ENCODE data around the gene NDRG3.

NDRG3 gene

GRCh38 chr20:36633285-36633772 is 112.6 kb downstream of the NDRG3 start:
- 100% methylated on average over 4 of the region's 9 CpGs for WGBS (ENCODE audit: insufficient coverage)
- CTCF ChIA-PET: interaction anchor here (1.3 to 7.7 kb wide), 3 partner anchors 12 to 35 kb away, joined by 3 to 55 read pairs (median 29); partner anchors contain the start of gene SLA2
- POLR2A ChIA-PET: interaction anchor here (0.6 to 0.7 kb wide), 2 partner anchors 9 to 48 kb away, joined by 3 read pairs; no protein-coding TSS in a partner anchor

GRCh38 chr20:36632487-36633284 is 113.2 kb downstream of the NDRG3 start:
- no peak overlapping the region for H3K4me3 ChIP-seq (ENCODE audit: control insufficient read depth in 1 of 7, extremely low read depth in 1 of 7, insufficient read depth in 4 of 7, low read depth in 2 of 7, low read length in 6 of 7)
- no peaks in the 10 kb centered on the region for H3K9me3 ChIP-seq (ENCODE audit: control extremely low read depth in 1 of 5, control insufficient read depth in 4 of 5, insufficient read depth in 2 of 5, low read depth in 1 of 5, low read length in 4 of 5)
- ChIA-PET CTCF (interaction anchor here (0.6 to 7.7 kb wide), 5 partner anchors 12 to 35 kb away, joined by 3 to 55 read pairs (median 4); partner anchors contain the start of gene SLA2), POLR2A (no interaction called here)
- H3K27ac ChIP-seq (ENCODE audit: insufficient read depth in 1 of 2, low read depth in 1 of 2, low read length in 2 of 2, poor library complexity in 1 of 2, severe bottlenecking in 2 of 2): no peak overlapping the region
- no peaks in the 10 kb centered on the region for H3K27me3 ChIP-seq (replicated peaks in 2 of 5; ENCODE audit: control insufficient read depth in 4 of 5, insufficient read depth in 5 of 5, low read length in 4 of 5)
- peaks cover 3 to 32% (median 16%) of the 10 kb centered on the region in 4 experiments for H3K4me1 ChIP-seq (ENCODE audit: control extremely low read depth in 1 of 4, control insufficient read depth in 4 of 4, insufficient read depth in 4 of 4, low read length in 3 of 4)
- WGBS (ENCODE audit: insufficient coverage): 94% methylated on average over 13 of the region's 14 CpGs
- H3K36me3 ChIP-seq (ENCODE audit: control insufficient read depth in 4 of 4, insufficient read depth in 4 of 4, low read length in 3 of 4): peaks cover 6 to 57% (median 34%) of the 10 kb centered on the region in 4 experiments
- no peak for DNase-seq

More at GRCh38 chr20:36633285-36633772, 112.6 kb downstream of the NDRG3 start:
- no peaks in the 10 kb centered on the region for H3K27me3 ChIP-seq (replicated peaks in 2 of 5; ENCODE audit: control insufficient read depth in 4 of 5, insufficient read depth in 5 of 5, low read length in 4 of 5)
- H3K4me1 ChIP-seq (ENCODE audit: control extremely low read depth in 1 of 4, control insufficient read depth in 4 of 4, insufficient read depth in 4 of 4, low read length in 3 of 4): peaks cover 3 to 30% (median 16%) of the 10 kb centered on the region in 4 experiments
- no peak overlapping the region for H3K4me3 ChIP-seq (ENCODE audit: control insufficient read depth in 1 of 7, extremely low read depth in 1 of 7, insufficient read depth in 4 of 7, low read depth in 2 of 7, low read length in 6 of 7)
- no peaks in the 10 kb centered on the region for H3K9me3 ChIP-seq (ENCODE audit: control extremely low read depth in 1 of 5, control insufficient read depth in 4 of 5, insufficient read depth in 2 of 5, low read depth in 1 of 5, low read length in 4 of 5)
- no peak for DNase-seq
- H3K27ac ChIP-seq (ENCODE audit: insufficient read depth in 1 of 2, low read depth in 1 of 2, low read length in 2 of 2, poor library complexity in 1 of 2, severe bottlenecking in 2 of 2): no peak overlapping the region
- H3K36me3 ChIP-seq (ENCODE audit: control insufficient read depth in 4 of 4, insufficient read depth in 4 of 4, low read length in 3 of 4): peaks cover 6 to 50% (median 34%) of the 10 kb centered on the region in 4 experiments

- H3K36me3 ChIP-seq (ENCODE audit: control insufficient read depth in 4 of 4, insufficient read depth in 4 of 4, low read length in 3 of 4): peaks cover 6 to 62% (median 37%) of the 10 kb centered on the region in 4 experiments
These were observed 113.8 kb downstream of the NDRG3 start for GRCh38 chr20:36632147-36632486.

GRCh38 chr20:36631646-36632045 is 114.2 kb downstream of the NDRG3 start:
- Histone ChIP-seq H3K27ac (ENCODE audit: insufficient read depth in 1 of 2, low read depth in 1 of 2, low read length in 2 of 2, poor library complexity in 1 of 2, severe bottlenecking in 2 of 2) (no peak overlapping the region), H3K9me3 (ENCODE audit: control extremely low read depth in 1 of 5, control insufficient read depth in 4 of 5, insufficient read depth in 2 of 5, low read depth in 1 of 5, low read length in 4 of 5) (no peaks in the 10 kb centered on the region), H3K4me3 (ENCODE audit: control insufficient read depth in 1 of 7, extremely low read depth in 1 of 7, insufficient read depth in 4 of 7, low read depth in 2 of 7, low read length in 6 of 7) (no peak overlapping the region), H3K4me1 (ENCODE audit: control extremely low read depth in 1 of 4, control insufficient read depth in 4 of 4, insufficient read depth in 4 of 4, low read length in 3 of 4) (peaks cover 3 to 32% (median 16%) of the 10 kb centered on the region in 4 experiments), H3K36me3 (ENCODE audit: control insufficient read depth in 4 of 4, insufficient read depth in 4 of 4, low read length in 3 of 4) (peaks cover 3 to 67% (median 38%) of the 10 kb centered on the region in 4 experiments), H3K27me3 (replicated peaks in 2 of 5; ENCODE audit: control insufficient read depth in 4 of 5, insufficient read depth in 5 of 5, low read length in 4 of 5) (no peaks in the 10 kb centered on the region)
- POLR2A ChIA-PET: no interaction called here
- DNase-seq: no peak
- CTCF ChIA-PET: interaction anchor here (0.8 to 7.7 kb wide), 3 partner anchors 13 to 35 kb away, joined by 3 to 55 read pairs (median 29); partner anchors contain the start of gene SLA2
- WGBS (ENCODE audit: insufficient coverage): 95% methylated on average over 6 of the region's 6 CpGs

More at GRCh38 chr20:36632147-36632486, 113.8 kb downstream of the NDRG3 start:
- no peak overlapping the region for H3K27ac ChIP-seq (ENCODE audit: insufficient read depth in 1 of 2, low read depth in 1 of 2, low read length in 2 of 2, poor library complexity in 1 of 2, severe bottlenecking in 2 of 2)
- CTCF ChIA-PET: interaction anchor here (0.8 to 7.7 kb wide), 4 partner anchors 13 to 36 kb away, joined by 3 to 55 read pairs (median 16); partner anchors contain the start of gene SLA2
- no peak for DNase-seq
- H3K27me3 ChIP-seq (replicated peaks in 2 of 5; ENCODE audit: control insufficient read depth in 4 of 5, insufficient read depth in 5 of 5, low read length in 4 of 5): no peaks in the 10 kb centered on the region
- H3K4me1 ChIP-seq (ENCODE audit: control extremely low read depth in 1 of 4, control insufficient read depth in 4 of 4, insufficient read depth in 4 of 4, low read length in 3 of 4): peaks cover 3 to 32% (median 16%) of the 10 kb centered on the region in 4 experiments
- H3K9me3 ChIP-seq (ENCODE audit: control extremely low read depth in 1 of 5, control insufficient read depth in 4 of 5, insufficient read depth in 2 of 5, low read depth in 1 of 5, low read length in 4 of 5): no peaks in the 10 kb centered on the region
- POLR2A ChIA-PET: no interaction called here
- WGBS (ENCODE audit: insufficient coverage): 100% methylated on average over 3 of the region's 3 CpGs
- no peak overlapping the region for H3K4me3 ChIP-seq (ENCODE audit: control insufficient read depth in 1 of 7, extremely low read depth in 1 of 7, insufficient read depth in 4 of 7, low read depth in 2 of 7, low read length in 6 of 7)

GRCh38 chr20:36629719-36630681 is 115.9 kb downstream of the NDRG3 start:
- peaks cover 3 to 32% (median 16%) of the 10 kb centered on the region in 4 experiments for H3K4me1 ChIP-seq (ENCODE audit: control extremely low read depth in 1 of 4, control insufficient read depth in 4 of 4, insufficient read depth in 4 of 4, low read length in 3 of 4)
- no peaks in the 10 kb centered on the region for H3K27me3 ChIP-seq (replicated peaks in 2 of 5; ENCODE audit: control insufficient read depth in 4 of 5, insufficient read depth in 5 of 5, low read length in 4 of 5)
- 68% methylated on average over 7 of the region's 15 CpGs for WGBS (ENCODE audit: insufficient coverage)
- peak overlapping the region in 4 of 7 experiments; percentile 2 to 48 (median 38) for H3K4me3 ChIP-seq (ENCODE audit: control insufficient read depth in 1 of 7, extremely low read depth in 1 of 7, insufficient read depth in 4 of 7, low read depth in 2 of 7, low read length in 6 of 7)
- no peaks in the 10 kb centered on the region for H3K9me3 ChIP-seq (ENCODE audit: control extremely low read depth in 1 of 5, control insufficient read depth in 4 of 5, insufficient read depth in 2 of 5, low read depth in 1 of 5, low read length in 4 of 5)
- H3K27ac ChIP-seq (ENCODE audit: insufficient read depth in 1 of 2, low read depth in 1 of 2, low read length in 2 of 2, poor library complexity in 1 of 2, severe bottlenecking in 2 of 2): peak overlapping the region; percentile 20 to 59
- peak in 2 of 3 donors; percentile 71 to 84 for DNase-seq
- H3K36me3 ChIP-seq (ENCODE audit: control insufficient read depth in 4 of 4, insufficient read depth in 4 of 4, low read length in 3 of 4): peaks cover 3 to 65% (median 32%) of the 10 kb centered on the region in 4 experiments
- CTCF ChIA-PET: interaction anchor here (0.6 to 7.7 kb wide), 6 partner anchors 13 to 125 kb away, joined by 3 to 55 read pairs (median 3); partner anchors contain the start of gene SLA2
- POLR2A ChIA-PET: interaction anchor here (0.6 kb wide), 1 partner anchor 23 kb away, joined by 4 read pairs; no protein-coding TSS in a partner anchor

- no peaks in the 10 kb centered on the region for H3K27me3 ChIP-seq (replicated peaks in 2 of 5; ENCODE audit: control insufficient read depth in 4 of 5, insufficient read depth in 5 of 5, low read length in 4 of 5)
- no peak for DNase-seq
- H3K9me3 ChIP-seq (ENCODE audit: control extremely low read depth in 1 of 5, control insufficient read depth in 4 of 5, insufficient read depth in 2 of 5, low read depth in 1 of 5, low read length in 4 of 5): no peaks in the 10 kb centered on the region
- H3K27ac ChIP-seq (ENCODE audit: insufficient read depth in 1 of 2, low read depth in 1 of 2, low read length in 2 of 2, poor library complexity in 1 of 2, severe bottlenecking in 2 of 2): no peak overlapping the region
- H3K4me1 ChIP-seq (ENCODE audit: control extremely low read depth in 1 of 4, control insufficient read depth in 4 of 4, insufficient read depth in 4 of 4, low read length in 3 of 4): peaks cover 3 to 32% (median 16%) of the 10 kb centered on the region in 4 experiments
- 98% methylated on average over 7 of the region's 7 CpGs for WGBS (ENCODE audit: insufficient coverage)
- H3K36me3 ChIP-seq (ENCODE audit: control insufficient read depth in 4 of 4, insufficient read depth in 4 of 4, low read length in 3 of 4): peaks cover 5 to 58% (median 22%) of the 10 kb centered on the region in 4 experiments
- no peak overlapping the region for H3K4me3 ChIP-seq (ENCODE audit: control insufficient read depth in 1 of 7, extremely low read depth in 1 of 7, insufficient read depth in 4 of 7, low read depth in 2 of 7, low read length in 6 of 7)
- CTCF ChIA-PET: interaction anchor here (6.3 to 7.7 kb wide), 2 partner anchors 16 to 17 kb away, joined by 29 to 55 read pairs; partner anchors contain the start of gene SLA2
- POLR2A ChIA-PET: interaction anchor here (0.6 kb wide), 1 partner anchor 49 kb away, joined by 3 read pairs; no protein-coding TSS in a partner anchor
These were observed 117.8 kb downstream of the NDRG3 start for GRCh38 chr20:36628076-36628475.
